ENCODE measurements around the gene DUS4L.

The DUS4L gene

DNA sequence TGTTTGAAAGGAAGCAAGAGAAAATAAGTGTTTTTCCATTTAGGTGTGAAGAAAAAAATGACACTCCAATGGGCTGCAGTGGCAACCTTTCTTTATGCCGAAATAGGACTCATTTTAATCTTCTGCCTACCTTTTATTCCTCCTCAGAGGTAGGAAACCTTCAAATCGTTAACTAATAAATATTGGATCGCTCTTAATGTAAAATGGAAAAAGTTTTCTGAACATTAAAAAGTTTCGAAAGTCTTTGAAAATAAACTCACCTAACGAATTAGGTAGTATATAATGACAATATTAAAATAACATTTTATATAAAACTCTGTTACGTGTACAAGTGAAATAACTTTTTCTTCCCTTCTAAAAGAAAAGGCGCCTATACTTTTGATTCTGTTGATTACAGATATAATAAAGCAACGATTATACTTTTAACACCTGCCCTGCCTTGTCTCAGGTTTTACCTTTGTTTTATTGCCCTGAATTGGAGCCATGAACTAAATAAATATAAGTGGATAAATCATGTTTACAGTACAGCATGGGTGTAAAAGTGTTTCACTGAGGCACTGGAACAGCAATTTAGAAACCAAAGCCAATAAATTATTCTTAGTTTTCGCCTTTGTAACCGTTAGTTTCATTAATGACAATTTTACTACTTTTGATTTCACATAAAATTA, 17.1 kb downstream of the DUS4L start:
- FAIRE-seq, result no peak

DNA sequence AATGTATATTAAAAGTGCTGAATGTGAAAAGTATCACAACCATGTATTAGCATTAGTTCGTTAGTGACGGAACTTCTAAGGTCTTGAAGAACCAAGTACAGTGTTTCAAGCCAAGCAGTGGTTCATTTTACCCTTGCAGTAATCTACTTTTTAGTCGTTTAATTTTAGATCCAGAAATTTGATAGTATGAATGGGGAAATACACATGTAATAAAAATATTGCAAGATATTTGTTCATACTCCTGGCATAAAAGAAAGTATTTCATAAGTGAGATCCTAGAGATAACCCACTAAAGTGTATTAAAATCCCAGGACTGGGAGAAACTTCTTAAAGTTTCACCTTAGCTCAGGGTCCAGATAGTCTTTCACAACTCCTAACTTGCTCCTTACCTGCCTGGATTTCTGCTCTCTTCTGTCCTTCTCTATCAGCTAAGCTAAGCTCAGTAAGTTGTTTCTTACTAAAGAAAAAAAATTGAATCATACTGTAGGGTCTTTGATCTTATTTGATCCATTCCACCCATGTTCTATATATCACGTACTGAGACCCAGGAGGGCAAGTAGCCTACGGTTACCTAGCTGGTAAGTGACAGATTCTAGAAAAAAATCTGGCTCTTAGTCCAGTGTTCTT, 17.7 kb downstream of the DUS4L start:
- no peak for FAIRE-seq

DNA sequence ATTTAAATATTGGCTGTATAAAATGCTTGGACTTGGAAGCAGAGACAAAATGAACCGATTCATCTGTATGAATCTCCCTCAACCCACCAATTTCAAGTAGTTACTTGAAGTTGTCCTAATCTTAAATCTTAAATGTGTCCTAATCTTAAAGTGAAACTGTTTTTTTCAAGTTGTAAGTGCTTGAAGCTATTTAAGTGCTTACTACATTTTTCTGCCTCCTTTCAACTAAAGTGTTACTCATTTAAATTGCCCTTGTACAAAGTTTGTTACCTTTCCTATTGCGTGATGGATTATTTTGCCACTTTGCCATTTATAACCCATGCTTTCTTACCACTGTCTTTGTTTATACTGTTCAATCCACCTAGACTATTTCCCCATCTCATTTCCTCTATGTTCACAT, 19.1 kb downstream of the DUS4L start:
- FAIRE-seq, result no peak

DNA sequence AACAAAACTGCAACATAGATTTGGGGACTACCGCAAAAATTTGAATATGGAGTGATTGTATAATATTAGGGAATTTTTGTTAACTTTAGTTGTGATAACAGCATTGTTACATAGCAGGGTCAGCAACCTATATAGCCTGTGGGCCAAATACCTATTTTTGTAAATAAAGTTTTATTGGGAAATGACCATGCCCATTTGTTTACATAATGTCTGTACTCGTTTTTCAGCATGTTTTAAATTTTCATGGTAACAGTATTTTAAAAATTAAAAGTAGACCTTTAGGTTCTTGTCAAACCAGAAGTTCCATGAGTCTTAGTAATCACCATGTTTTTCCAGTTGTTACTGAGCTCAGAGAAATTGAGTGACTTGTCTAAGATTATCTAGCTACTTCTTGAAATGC, 20.9 kb downstream of the DUS4L start:
- no peak for FAIRE-seq

- FAIRE-seq, result no peak
Observed at GRCh38 chr7:107588529-107589130, 24.9 kb downstream of the DUS4L start.

- FAIRE-seq, result no peak
Observed at GRCh38 chr7:107591421-107591820, 27.6 kb downstream of the DUS4L start.

DNA sequence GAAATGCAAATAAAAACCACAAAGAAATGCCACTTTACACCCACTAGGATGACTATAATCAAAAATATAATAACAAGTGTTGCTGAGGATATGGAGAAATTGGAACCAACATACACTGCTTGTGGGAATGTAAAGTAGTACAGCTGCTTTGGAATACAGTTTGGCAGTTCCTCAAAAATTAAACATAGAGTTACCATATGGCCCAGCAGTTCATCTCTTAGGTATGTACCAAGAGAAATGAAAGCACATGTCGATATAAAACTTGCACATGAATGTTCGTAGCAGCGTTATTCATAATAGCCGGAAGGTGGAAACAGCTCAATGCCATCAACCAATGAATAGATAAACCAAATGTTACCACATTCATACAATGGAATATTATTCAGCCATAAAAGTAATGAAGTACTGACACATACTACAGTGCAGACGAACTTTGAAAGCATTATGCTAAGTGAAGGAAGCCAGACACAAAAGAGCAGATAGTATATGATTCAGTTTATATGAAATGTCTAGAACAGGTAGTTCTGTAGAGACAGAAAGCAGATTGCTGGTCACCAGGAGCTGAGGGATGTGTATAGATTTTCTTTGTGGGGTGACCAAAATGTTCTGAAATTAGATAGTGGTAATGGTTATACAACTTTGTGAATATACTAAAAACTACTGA, 28.7 kb downstream of the DUS4L start:
- no peak for FAIRE-seq

DNA sequence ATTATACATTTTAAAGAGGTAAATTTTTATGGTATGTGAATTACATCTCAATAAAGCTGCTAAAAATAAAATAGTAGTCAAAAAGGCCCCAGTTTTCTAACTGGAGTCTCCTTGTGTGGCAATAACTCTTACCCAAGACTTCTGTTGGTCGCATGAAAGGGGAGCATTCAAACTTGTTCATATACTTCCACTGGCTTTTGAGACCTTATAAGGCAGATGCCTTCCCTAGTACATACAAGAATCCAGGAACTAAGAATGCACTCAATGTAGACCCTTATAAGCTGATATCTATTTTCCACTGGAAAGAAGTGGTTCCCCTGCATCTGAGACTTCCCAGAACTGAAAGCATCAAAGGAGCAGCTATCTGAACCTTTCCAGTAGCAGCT, 29.2 kb downstream of the DUS4L start:
- FAIRE-seq, result no peak

GRCh38 chr7:107594961-107595737, 31.4 kb downstream of the DUS4L start:
- no peak for FAIRE-seq

GRCh38 chr7:107596881-107597581, 33.3 kb downstream of the DUS4L start:
- FAIRE-seq, result no peak

- no peak for FAIRE-seq
Observed at GRCh38 chr7:107597582-107597916, 33.8 kb downstream of the DUS4L start.

GRCh38 chr7:107597953-107598352, 34.2 kb downstream of the DUS4L start:
- no peak for FAIRE-seq

DNA sequence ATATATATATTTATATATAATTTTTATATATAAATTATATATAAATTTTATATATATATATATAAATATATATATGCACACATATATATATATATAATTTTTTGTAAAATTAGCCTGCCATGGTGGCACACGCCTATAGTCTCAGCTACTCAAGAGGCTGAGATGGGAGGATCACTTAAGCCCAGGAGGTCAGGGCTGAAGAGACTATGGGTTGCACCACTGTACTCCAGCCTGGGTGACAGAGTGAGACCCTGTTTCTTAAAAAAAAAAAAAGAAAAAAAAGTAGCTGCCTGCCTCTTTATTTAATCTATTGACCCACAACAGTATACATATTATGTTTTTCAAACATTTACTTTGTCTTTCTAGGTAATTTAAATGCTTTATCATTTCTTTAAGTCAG, 35.5 kb downstream of the DUS4L start:
- no peak for FAIRE-seq

DNA sequence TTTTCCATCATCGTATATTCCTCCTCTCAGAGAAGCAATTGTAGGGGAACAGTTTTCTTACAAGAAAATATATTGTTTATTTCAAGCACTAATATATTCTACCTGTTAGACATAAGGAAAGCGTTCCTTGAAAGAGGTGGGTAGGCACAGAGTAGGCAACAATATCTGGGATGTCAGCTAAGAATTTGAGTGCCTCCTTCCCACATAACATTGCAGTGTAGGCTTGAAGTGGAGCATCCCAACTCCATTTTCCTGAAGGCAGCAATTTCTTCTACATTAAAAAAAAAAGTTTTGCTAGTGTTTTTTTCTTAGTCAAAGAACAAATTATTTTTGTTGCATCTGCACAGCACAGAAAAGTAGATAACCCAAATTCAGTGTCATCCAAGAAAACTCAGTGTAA, 37.0 kb downstream of the DUS4L start:
- no peak for FAIRE-seq

- no peak for FAIRE-seq
Observed at GRCh38 chr7:107605218-107605815, 41.5 kb downstream of the DUS4L start.

DNA sequence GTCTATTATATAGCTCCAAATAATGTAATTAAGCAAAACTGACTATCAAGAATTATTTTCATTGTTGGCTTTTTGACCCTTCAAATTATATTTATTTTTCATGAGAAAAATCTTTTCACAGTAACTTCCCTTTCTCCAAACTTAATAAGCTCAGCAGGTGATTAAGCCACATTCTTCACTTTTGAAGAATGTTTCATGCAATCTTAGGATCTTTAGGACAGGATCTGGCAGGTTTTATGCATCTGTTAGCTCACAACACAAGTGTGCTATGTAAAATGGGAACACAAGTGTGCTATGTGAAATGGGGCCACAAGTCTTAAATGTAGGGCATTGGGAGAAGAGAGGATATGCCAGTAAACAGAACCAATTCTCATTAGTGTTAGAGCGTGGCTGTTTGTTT, 42.5 kb downstream of the DUS4L start:
- FAIRE-seq, result no peak

GRCh38 chr7:107609811-107610261, 46.1 kb downstream of the DUS4L start:
- no peak for FAIRE-seq

DNA sequence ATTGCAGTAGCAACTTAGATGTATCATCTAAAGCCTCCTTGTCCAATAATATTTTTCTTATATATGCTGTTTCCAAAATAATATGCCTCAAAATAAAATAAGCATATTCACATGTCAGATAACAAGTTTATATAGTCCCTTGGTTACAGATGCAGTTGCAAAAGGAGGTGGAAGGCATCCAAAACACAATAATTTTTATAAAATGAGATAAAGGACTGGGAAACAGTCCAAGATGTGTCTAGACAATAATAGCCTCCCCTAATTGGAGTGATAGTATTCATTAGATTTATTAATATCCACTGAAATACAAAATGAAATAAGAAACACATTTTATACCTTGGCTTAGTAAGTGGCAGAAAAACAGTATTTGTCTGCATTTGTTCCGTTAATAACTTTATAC, 46.6 kb downstream of the DUS4L start:
- FAIRE-seq, result no peak

GRCh38 chr7:107613439-107613838, 49.7 kb downstream of the DUS4L start:
- no peak for FAIRE-seq

GRCh38 chr7:107613948-107614347, 50.2 kb downstream of the DUS4L start:
- FAIRE-seq, result no peak

DNA sequence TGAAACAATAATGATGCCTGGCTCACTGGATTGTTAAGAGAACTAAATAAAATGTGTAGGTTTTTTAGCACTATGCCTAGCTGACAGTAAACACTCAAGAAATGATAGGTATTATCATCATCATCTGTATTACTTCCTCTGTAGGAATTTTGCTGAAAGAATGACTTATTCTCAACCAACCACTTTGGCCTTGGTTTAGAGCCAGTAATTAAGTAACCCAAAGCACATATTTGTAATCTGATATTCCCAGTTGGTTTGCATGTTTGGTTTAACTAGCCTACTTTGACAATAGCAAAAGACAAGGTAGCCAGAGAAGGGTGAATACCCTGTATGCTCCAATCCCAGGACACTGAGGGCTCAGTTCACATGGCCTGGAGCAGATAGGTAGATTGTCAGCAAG, 50.7 kb downstream of the DUS4L start:
- FAIRE-seq, result no peak

Data from G401.6 (cell line).